Prostate gland (tissue), 2 donors: Measurements from ENCODE around the gene MYO5B. TPM values are rescaled to one million over a fixed set of nuclear protein-coding genes. Genes with fewer than 3 reads are reported as not detected.

Experiments
- DNase-seq: peaks from one replicate; pipeline ENCODE4 v3.0.0-alpha.2; 2019; ENCODE audit warnings: low spot score
- H3K27ac ChIP-seq, 2 donors: fragments of 200-600 bp; sonication (generic); 2 replicates each; pipeline ENCODE4 v1.5.1; 2017 to 2019
- H3K27me3 ChIP-seq: fragments of 200-600 bp; sonication (generic); replicated peaks from 2 replicates; pipeline ENCODE4 v1.5.1; 2019; ENCODE audit not compliant: insufficient read depth
- H3K36me3 ChIP-seq, 2 donors: fragments of 200-600 bp; sonication (generic); 1 replicate in 1 of 2; 2 replicates in 1 of 2; pipeline versions ENCODE4 v1.5.1 to v1.8.1; 2017 to 2019
- H3K4me1 ChIP-seq: fragments of 200-600 bp; sonication (generic); replicated peaks from 2 replicates; pipeline ENCODE4 v1.5.1; 2019
- H3K4me3 ChIP-seq, 2 donors: fragments of 200-600 bp; sonication (generic); 2 replicates each; pipeline ENCODE4 v1.5.1; 2017 to 2019
- H3K9me3 ChIP-seq: fragments of 200-600 bp; sonication (generic); 2 replicates; pipeline ENCODE4 v1.5.1; 2017
- POLR2A ChIP-seq: fragments of 450-650 bp; IDR thresholded peaks from one replicate; pipeline ENCODE4 v1.6.1; 2016; ENCODE audit warnings: antibody characterized with exemption, mild to moderate bottlenecking
- POLR2AphosphoS5 ChIP-seq: sonication (generic); formaldehyde crosslinking; IDR thresholded peaks from one replicate; pipeline ENCODE4 v1.6.1; 2017; ENCODE audit warnings: antibody characterized with exemption
- WGBS: methylation state at CpG from one replicate; pipeline ENCODE4 v1.1.5; 2018; 5-methylcytosine and 5-hydroxymethylcytosine counted together
- intact Hi-C: fragments of 100-400 bp; cut with DNase I; formaldehyde crosslinking; loops from one replicate; pipeline ENCODE4 v1.14.2; 2022
- total RNA-seq, 2 donors: library from RNA; depleted of rRNA; stranded (reverse); fragments of >200 nt; gene quantifications; one replicate each; pipeline ENCODE4 v1.1.0, GENCODE V29; 2016
- TF ChIP-seq, protein P1 (sequence below), 4 experiments: fragments of 200-600 bp in 2 of 4; fragments of 450-650 bp in 2 of 4; sonication (generic) in 2 of 4; IDR thresholded peaks; 1 replicate in 3 of 4; 2 replicates in 1 of 4; pipeline ENCODE4 v1.5.1; 2016 to 2019; ENCODE audit warnings: antibody characterized with exemption in 4 of 4, mild to moderate bottlenecking in 2 of 4, moderate library complexity in 2 of 4

MYO5B gene
- total RNA-seq, 2 donors from 2014 or later = 28.5 to 31.1 TPM

DNA sequence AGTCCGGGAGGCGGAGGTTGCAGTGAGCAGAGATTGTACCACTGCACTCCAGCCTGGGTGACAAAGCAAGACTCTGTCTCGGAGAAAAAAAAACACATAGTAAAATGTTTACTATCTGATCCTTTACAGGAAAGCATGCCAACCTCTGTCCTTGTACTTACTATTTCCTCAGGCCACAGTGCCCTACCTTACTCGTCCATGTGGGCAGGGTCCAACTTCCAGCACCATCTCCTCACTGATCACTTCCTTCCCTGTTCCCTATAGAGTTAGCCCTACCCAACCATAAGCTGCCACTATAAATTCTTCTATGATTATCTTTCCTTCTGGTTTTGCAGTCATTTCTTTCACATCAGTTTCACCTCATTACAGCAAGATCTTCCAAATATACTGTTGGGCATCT lies 136.2 kb downstream of the MYO5B start:
- H3K36me3 ChIP-seq = no peaks in the 10 kb centered on the region
- intact Hi-C loops = no loop called here
- 67% methylated on average over 4 of the region's 4 CpGs for WGBS

DNA sequence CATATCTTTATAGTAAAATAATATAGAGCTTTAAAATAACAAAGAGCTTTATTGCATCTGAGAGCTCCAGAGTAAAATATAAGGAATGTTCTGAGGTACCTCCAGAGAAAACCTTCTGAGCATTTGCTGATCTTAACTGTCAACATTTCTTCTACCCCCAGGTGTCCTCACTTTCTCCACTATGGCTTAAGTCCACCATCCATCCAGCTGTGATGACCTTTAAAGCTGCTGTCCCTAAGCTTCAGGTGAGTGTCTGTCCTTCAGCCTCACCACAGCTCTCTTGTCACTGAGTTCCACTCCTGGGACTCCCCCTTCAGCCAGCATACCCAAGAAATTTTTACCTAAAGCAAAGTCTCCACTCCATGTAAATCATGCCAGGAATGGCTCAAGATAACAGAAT lies 137.9 kb downstream of the MYO5B start:
- H3K36me3 ChIP-seq = no peaks in the 10 kb centered on the region
- H3K4me3 ChIP-seq = no peak overlapping the region
- no peak for DNase-seq
- H3K27ac ChIP-seq = no peak overlapping the region
- H3K27me3 ChIP-seq = no peaks in the 10 kb centered on the region
- no peak for TF ChIP-seq POLR2AphosphoS5
- TF ChIP-seq, protein P1, sequence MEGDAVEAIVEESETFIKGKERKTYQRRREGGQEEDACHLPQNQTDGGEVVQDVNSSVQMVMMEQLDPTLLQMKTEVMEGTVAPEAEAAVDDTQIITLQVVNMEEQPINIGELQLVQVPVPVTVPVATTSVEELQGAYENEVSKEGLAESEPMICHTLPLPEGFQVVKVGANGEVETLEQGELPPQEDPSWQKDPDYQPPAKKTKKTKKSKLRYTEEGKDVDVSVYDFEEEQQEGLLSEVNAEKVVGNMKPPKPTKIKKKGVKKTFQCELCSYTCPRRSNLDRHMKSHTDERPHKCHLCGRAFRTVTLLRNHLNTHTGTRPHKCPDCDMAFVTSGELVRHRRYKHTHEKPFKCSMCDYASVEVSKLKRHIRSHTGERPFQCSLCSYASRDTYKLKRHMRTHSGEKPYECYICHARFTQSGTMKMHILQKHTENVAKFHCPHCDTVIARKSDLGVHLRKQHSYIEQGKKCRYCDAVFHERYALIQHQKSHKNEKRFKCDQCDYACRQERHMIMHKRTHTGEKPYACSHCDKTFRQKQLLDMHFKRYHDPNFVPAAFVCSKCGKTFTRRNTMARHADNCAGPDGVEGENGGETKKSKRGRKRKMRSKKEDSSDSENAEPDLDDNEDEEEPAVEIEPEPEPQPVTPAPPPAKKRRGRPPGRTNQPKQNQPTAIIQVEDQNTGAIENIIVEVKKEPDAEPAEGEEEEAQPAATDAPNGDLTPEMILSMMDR (IDR thresholded peaks at IDR 0.05) = no peak
- TF ChIP-seq POLR2A = no peak
- intact Hi-C loops = no loop called here
- H3K4me1 ChIP-seq = no peaks in the 10 kb centered on the region
- no peaks in the 10 kb centered on the region for H3K9me3 ChIP-seq

More for the DNA sequence above, 136.2 kb downstream of the MYO5B start:
- no peaks in the 10 kb centered on the region for H3K27me3 ChIP-seq
- no peak overlapping the region for H3K4me3 ChIP-seq
- no peaks in the 10 kb centered on the region for H3K9me3 ChIP-seq
- no peak overlapping the region for H3K27ac ChIP-seq
- TF ChIP-seq, protein P1 (IDR thresholded peaks at IDR 0.05) = no peak
- TF ChIP-seq POLR2A = no peak
- no peak for TF ChIP-seq POLR2AphosphoS5
- H3K4me1 ChIP-seq = no peaks in the 10 kb centered on the region
- DNase-seq = no peak

DNA sequence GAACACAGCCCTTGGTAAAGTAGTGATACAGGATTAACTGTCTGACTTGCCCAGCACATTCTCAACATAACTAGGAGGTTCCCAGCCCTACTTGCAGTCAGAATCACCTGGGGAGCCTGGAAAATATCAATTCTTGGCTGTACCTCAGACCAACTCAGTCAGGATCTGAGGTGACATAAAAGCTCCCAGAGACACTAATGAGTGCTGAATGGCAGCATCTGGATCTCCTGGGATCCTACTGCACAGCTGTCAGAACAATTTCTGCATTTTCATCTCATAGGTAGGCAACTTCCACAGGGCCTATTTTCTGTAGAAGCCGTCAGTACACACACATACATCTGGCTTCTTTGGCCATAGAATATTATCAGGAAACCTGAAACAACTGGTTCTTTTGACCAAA lies 138.8 kb downstream of the MYO5B start:
- intact Hi-C loops = no loop called here
- Histone ChIP-seq H3K9me3 (no peaks in the 10 kb centered on the region), H3K27ac (no peak overlapping the region), H3K27me3 (no peaks in the 10 kb centered on the region), H3K4me3 (no peak overlapping the region), H3K36me3 (no peaks in the 10 kb centered on the region), H3K4me1 (no peaks in the 10 kb centered on the region)
- 94% methylated on average over 1 of the region's 1 CpG for WGBS
- TF ChIP-seq POLR2A (no peak), POLR2AphosphoS5 (no peak)
- TF ChIP-seq, protein P1 (IDR thresholded peaks at IDR 0.05) = no peak
- DNase-seq = no peak

DNA sequence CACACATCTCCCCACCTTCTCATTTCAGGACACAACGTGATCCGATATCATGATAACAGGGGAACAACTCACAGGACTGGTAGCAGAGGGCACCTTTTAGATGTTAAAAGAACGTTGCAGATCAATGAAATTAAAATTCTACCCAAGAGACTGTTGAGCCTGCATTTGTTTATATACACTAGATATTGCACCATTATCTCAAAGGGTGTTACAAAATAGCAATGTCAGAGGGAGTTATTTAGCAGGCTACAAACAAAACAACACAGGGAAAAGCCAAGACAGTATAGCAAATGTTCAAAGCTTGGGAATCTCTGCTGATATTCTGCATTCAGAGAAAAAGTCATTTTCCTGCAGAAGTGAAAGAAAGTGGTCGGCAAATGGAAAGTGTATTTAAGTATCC lies 139.5 kb downstream of the MYO5B start:
- H3K36me3 ChIP-seq = no peaks in the 10 kb centered on the region
- intact Hi-C loops = no loop called here
- DNase-seq = no peak
- no peaks in the 10 kb centered on the region for H3K4me1 ChIP-seq
- TF ChIP-seq POLR2A = no peak
- TF ChIP-seq, protein P1 (IDR thresholded peaks at IDR 0.05) = no peak
- H3K27ac ChIP-seq = no peak overlapping the region
- no peaks in the 10 kb centered on the region for H3K9me3 ChIP-seq
- no peak overlapping the region for H3K4me3 ChIP-seq
- no peaks in the 10 kb centered on the region for H3K27me3 ChIP-seq
- WGBS = 85% methylated on average over 4 of the region's 4 CpGs

DNA sequence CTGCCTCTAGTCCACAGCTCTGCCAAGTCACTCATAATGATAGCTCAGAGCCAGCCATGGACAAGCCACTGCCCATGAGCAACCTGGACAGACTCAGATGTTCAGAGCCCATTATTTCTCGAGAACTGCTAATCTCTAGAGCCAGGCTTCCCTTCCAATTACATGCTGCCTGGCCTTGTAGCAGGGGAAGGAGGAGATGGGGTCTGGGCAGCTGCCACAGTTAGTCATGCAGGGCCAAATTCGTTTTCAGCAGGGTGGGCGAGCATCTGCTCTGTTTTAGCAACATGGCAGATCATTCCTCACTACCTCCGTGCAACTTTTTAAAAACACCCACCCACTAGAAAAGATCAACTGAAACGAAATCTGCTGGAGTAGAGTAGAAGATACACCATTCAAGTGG lies 141.8 kb downstream of the MYO5B start:
- DNase-seq = no peak
- no peak overlapping the region for H3K4me3 ChIP-seq
- no peak overlapping the region for H3K27ac ChIP-seq
- 82% methylated on average over 5 of the region's 5 CpGs for WGBS
- TF ChIP-seq, protein P1 (IDR thresholded peaks at IDR 0.05) = no peak
- TF ChIP-seq POLR2AphosphoS5 (no peak), POLR2A (no peak)
- H3K4me1 ChIP-seq = no peaks in the 10 kb centered on the region
- H3K27me3 ChIP-seq = no peaks in the 10 kb centered on the region
- no peaks in the 10 kb centered on the region for H3K36me3 ChIP-seq
- H3K9me3 ChIP-seq = no peaks in the 10 kb centered on the region
- intact Hi-C loops = no loop called here
